Natural killer cell (primary cell): ENCODE data around the gene PCBP4. TPM values are rescaled to one million over a fixed set of nuclear protein-coding genes. Genes with fewer than 3 reads are reported as not detected.
A peak's percentile ranks its signal among the peaks of the same experiment; 100 is the strongest.

ENCODE experiments used
- ATAC-seq, 3 donors: fragments of 150-1000 bp in 2 of 3; fragments of 200-7000 bp in 1 of 3; cut with Tn5 transposase; 1 replicate in 1 of 3; 2 replicates in 2 of 3; pipeline ENCODE4 v1.10.0; 2021; ENCODE audit warnings: mild to moderate bottlenecking in 2 of 3, moderate library complexity in 2 of 3
- DNase-seq, 2 donors: peaks; one replicate each; pipeline versions ENCODE4 v3.0.0 to v3.0.0-alpha.2; 2013 to 2021; ENCODE audit warnings: mixed read lengths in 1 of 2
- H3K27ac ChIP-seq: one replicate; pipeline ENCODE4 v1.5.1; 2013; ENCODE audit warnings: mild to moderate bottlenecking, low read length
- H3K27me3 ChIP-seq: one replicate; pipeline ENCODE4 v1.6.1; 2013; ENCODE audit warnings: low read length; ENCODE audit not compliant: control insufficient read depth, insufficient read depth
- H3K36me3 ChIP-seq: one replicate; pipeline ENCODE4 v1.6.1; 2013; ENCODE audit warnings: low read length; ENCODE audit not compliant: control insufficient read depth, insufficient read depth
- H3K4me1 ChIP-seq: one replicate; pipeline ENCODE4 v1.6.1; 2013; ENCODE audit warnings: low read length; ENCODE audit not compliant: control insufficient read depth, insufficient read depth
- H3K4me3 ChIP-seq: one replicate; pipeline ENCODE4 v1.5.1; 2013; ENCODE audit warnings: low read length
- H3K9me3 ChIP-seq: one replicate; pipeline ENCODE4 v1.6.1; 2013; ENCODE audit warnings: low read length; ENCODE audit not compliant: control insufficient read depth, insufficient read depth
- H3K27ac Mint-ChIP-seq, 2 donors: one replicate each; pipeline ENCODE4 v1.8.0; 2022; ENCODE audit warnings: mild to moderate bottlenecking in 2 of 2, mixed read lengths in 2 of 2, moderate library complexity in 1 of 2
- H3K27me3 Mint-ChIP-seq, 2 donors: one replicate each; pipeline ENCODE4 v1.8.0; 2022; ENCODE audit warnings: low read depth in 2 of 2, mixed read lengths in 2 of 2
- H3K36me3 Mint-ChIP-seq: one replicate; pipeline ENCODE4 v1.8.0; 2022; ENCODE audit warnings: mixed read lengths
- H3K4me1 Mint-ChIP-seq, 2 donors: one replicate each; pipeline ENCODE4 v1.8.0; 2022; ENCODE audit warnings: mixed read lengths in 2 of 2
- H3K4me3 Mint-ChIP-seq: one replicate; pipeline ENCODE4 v1.8.0; 2022; ENCODE audit warnings: mild to moderate bottlenecking, moderate library complexity, mixed read lengths
- H3K9me3 Mint-ChIP-seq, 2 donors: one replicate each; pipeline ENCODE4 v1.8.0; 2022; ENCODE audit warnings: mixed read lengths in 2 of 2
- WGBS: methylation state at CpG from one replicate; pipeline ENCODE4 v1.1.7; 2013; ENCODE audit warnings: missing lambda C conversion rate; ENCODE audit not compliant: insufficient coverage; 5-methylcytosine and 5-hydroxymethylcytosine counted together
- intact Hi-C: fragments of 100-400 bp; cut with micrococcal nuclease; formaldehyde crosslinking; loops from one replicate; pipeline ENCODE4 v1.14.2; 2022
- total RNA-seq, 4 donors: library from RNA; stranded (reverse); fragments of 120-200 nt in 1 of 4; gene quantifications; one replicate each; pipeline versions ENCODE4 v1.2.3 to v1.2.4, GENCODE V29; 2013 to 2022
- TF ChIP-seq, protein P1 (sequence below): fragments of 200-600 bp; IDR thresholded peaks from one replicate; pipeline ENCODE4 v1.8.0; 2022; ENCODE audit warnings: antibody characterized with exemption

PCBP4 gene
- total RNA-seq, 3 donors from 2014 or later (not counting 1 experiment from before 2014, with no cell fraction given) = 15.0 to 24.7 (median 18.4) TPM

DNA sequence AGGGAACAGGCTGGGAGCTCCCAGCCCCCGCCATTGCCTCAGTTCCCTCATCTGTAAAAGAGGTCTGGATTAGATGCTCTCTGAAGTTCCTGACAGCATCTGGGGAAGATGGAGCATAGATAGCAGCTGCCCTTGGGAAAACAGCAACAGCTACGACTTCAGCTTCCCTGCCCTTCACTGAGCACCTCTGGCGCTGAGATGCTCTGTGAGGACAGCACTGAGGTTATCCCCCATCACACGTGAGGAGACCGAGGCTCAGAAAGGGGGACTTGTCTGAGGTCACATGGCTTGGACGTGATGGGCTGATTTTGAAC lies 39.5 kb upstream of the PCBP4 start:
- DNase-seq (no peak), ATAC-seq (no peak)
- H3K27ac ChIP-seq = no peak overlapping the region
- peaks cover 10% of the 10 kb centered on the region for H3K4me1 ChIP-seq
- H3K4me3 ChIP-seq = no peak overlapping the region
- H3K9me3 Mint-ChIP-seq = no peaks in the 10 kb centered on the region
- H3K36me3 Mint-ChIP-seq = no peaks in the 10 kb centered on the region
- intact Hi-C loops = no loop called here
- H3K36me3 ChIP-seq = no peaks in the 10 kb centered on the region
- H3K4me1 Mint-ChIP-seq = peaks cover 0 to 3% of the 10 kb centered on the region in 2 donors
- H3K9me3 ChIP-seq = no peaks in the 10 kb centered on the region
- no peak overlapping the region for H3K27ac Mint-ChIP-seq
- 91% methylated on average over 5 of the region's 6 CpGs for WGBS
- H3K4me3 Mint-ChIP-seq = no peak overlapping the region
- TF ChIP-seq, protein P1, sequence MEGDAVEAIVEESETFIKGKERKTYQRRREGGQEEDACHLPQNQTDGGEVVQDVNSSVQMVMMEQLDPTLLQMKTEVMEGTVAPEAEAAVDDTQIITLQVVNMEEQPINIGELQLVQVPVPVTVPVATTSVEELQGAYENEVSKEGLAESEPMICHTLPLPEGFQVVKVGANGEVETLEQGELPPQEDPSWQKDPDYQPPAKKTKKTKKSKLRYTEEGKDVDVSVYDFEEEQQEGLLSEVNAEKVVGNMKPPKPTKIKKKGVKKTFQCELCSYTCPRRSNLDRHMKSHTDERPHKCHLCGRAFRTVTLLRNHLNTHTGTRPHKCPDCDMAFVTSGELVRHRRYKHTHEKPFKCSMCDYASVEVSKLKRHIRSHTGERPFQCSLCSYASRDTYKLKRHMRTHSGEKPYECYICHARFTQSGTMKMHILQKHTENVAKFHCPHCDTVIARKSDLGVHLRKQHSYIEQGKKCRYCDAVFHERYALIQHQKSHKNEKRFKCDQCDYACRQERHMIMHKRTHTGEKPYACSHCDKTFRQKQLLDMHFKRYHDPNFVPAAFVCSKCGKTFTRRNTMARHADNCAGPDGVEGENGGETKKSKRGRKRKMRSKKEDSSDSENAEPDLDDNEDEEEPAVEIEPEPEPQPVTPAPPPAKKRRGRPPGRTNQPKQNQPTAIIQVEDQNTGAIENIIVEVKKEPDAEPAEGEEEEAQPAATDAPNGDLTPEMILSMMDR = no peak
- no peaks in the 10 kb centered on the region for H3K27me3 ChIP-seq
- no peaks in the 10 kb centered on the region for H3K27me3 Mint-ChIP-seq

GRCh38 chr3:52006017-52006819 lies 39.0 kb upstream of the PCBP4 start:
- Histone ChIP-seq H3K27ac (no peak overlapping the region), H3K4me3 (no peak overlapping the region), H3K4me1 (peaks cover 15% of the 10 kb centered on the region), H3K9me3 (no peaks in the 10 kb centered on the region), H3K27me3 (no peaks in the 10 kb centered on the region), H3K36me3 (no peaks in the 10 kb centered on the region)
- intact Hi-C loops = no loop called here
- WGBS = 67% methylated on average over 8 of the region's 8 CpGs
- no peaks in the 10 kb centered on the region for H3K27me3 Mint-ChIP-seq
- TF ChIP-seq, protein P1 = no peak
- H3K4me3 Mint-ChIP-seq = no peak overlapping the region
- H3K4me1 Mint-ChIP-seq = peaks cover 0 to 8% of the 10 kb centered on the region in 2 donors
- no peaks in the 10 kb centered on the region for H3K9me3 Mint-ChIP-seq
- no peak for ATAC-seq
- no peaks in the 10 kb centered on the region for H3K36me3 Mint-ChIP-seq
- no peak for DNase-seq
- H3K27ac Mint-ChIP-seq = no peak overlapping the region

- 47% methylated on average over 15 of the region's 15 CpGs for WGBS
- ATAC-seq = no peak
These were observed 38.3 kb upstream of the PCBP4 start for GRCh38 chr3:52005571-52005986.

More at GRCh38 chr3:52005571-52005986, 38.3 kb upstream of the PCBP4 start:
- no peaks in the 10 kb centered on the region for H3K27me3 ChIP-seq
- H3K4me3 ChIP-seq = no peak overlapping the region
- intact Hi-C loops = no loop called here
- peak in 1 of 2 donors; percentile 29 for DNase-seq
- H3K36me3 Mint-ChIP-seq = no peaks in the 10 kb centered on the region
- H3K4me1 ChIP-seq = peaks cover 17% of the 10 kb centered on the region
- H3K4me1 Mint-ChIP-seq = peaks cover 0 to 8% of the 10 kb centered on the region in 2 donors
- no peak overlapping the region for H3K4me3 Mint-ChIP-seq
- no peak overlapping the region for H3K27ac ChIP-seq
- TF ChIP-seq, protein P1 = no peak
- H3K27me3 Mint-ChIP-seq = no peaks in the 10 kb centered on the region
- H3K9me3 ChIP-seq = no peaks in the 10 kb centered on the region
- no peak overlapping the region for H3K27ac Mint-ChIP-seq
- no peaks in the 10 kb centered on the region for H3K36me3 ChIP-seq
- H3K9me3 Mint-ChIP-seq = no peaks in the 10 kb centered on the region
